HEK293 (cell line): ENCODE results near the gene INTS7.
"Not testable (repeated sequence)": the region's sequence is repeated elsewhere in the genome, so short reads cannot be mapped to it uniquely, and the experiment has no call there.

ENCODE experiments used
- CTCF ChIA-PET: fragments of 350-600 bp; formaldehyde crosslinking; extraction: SDS; loops from one replicate; lab custom pipeline; 2021; ENCODE audit warnings: antibody characterized with exemption; lab: Yijun Ruan, JAX
- POLR2A ChIA-PET: fragments of 300-600 bp; formaldehyde crosslinking; extraction: SDS; loops from one replicate; lab custom pipeline; 2020; ENCODE audit warnings: antibody characterized with exemption, inconsistent platforms; lab: Yijun Ruan, JAX
- H3K27ac ChIP-seq: fragments of 200-500 bp; sonication (Bioruptor generic); 2 replicates; pipeline ENCODE4 v1.5.1; 2014; ENCODE audit warnings: low read depth, low read length, control low read depth, inconsistent platforms; ENCODE audit errors: extremely low read depth
- H3K36me3 ChIP-seq, 2 experiments: fragments of 200-500 bp in 1 of 2; sonication (Bioruptor generic) in 1 of 2; 1 replicate in 1 of 2; 2 replicates in 1 of 2; pipeline ENCODE4 v1.5.1; 2014 to 2017; ENCODE audit warnings: inconsistent platforms in 2 of 2, low read length in 2 of 2; ENCODE audit not compliant: control insufficient read depth in 2 of 2, insufficient read depth in 1 of 2
- H3K4me1 ChIP-seq: fragments of 200-500 bp; sonication (Bioruptor generic); 2 replicates; pipeline ENCODE4 v1.5.1; 2014; ENCODE audit warnings: mild to moderate bottlenecking, low read length, inconsistent platforms; ENCODE audit not compliant: control insufficient read depth, insufficient read depth
- H3K4me3 ChIP-seq: 2 replicates; pipeline ENCODE4 v1.5.1; 2011; ENCODE audit warnings: low read depth, mild to moderate bottlenecking, control low read depth, low read length, moderate library complexity
- H3K9me3 ChIP-seq: fragments of 200-500 bp; sonication (Bioruptor generic); 2 replicates; pipeline ENCODE4 v1.5.1; 2014; ENCODE audit warnings: low read depth, low read length, inconsistent platforms; ENCODE audit not compliant: control insufficient read depth, insufficient read depth
- OVOL3 ChIP-seq: fragments of 450-650 bp; formaldehyde crosslinking; IDR thresholded peaks from 2 replicates; pipeline ENCODE4 v1.5.1; 2016; ENCODE audit warnings: missing biosample characterization, missing genetic modification characterization
- PRDM10 ChIP-seq: fragments of 450-650 bp; formaldehyde crosslinking; IDR thresholded peaks from 2 replicates; pipeline ENCODE4 v1.5.1; 2016; ENCODE audit warnings: missing biosample characterization, missing genetic modification characterization
- RBAK ChIP-seq: fragments of 450-650 bp; formaldehyde crosslinking; IDR thresholded peaks from 2 replicates; pipeline ENCODE4 v1.5.1; 2016; ENCODE audit warnings: missing biosample characterization, missing genetic modification characterization
- SCRT2 ChIP-seq: fragments of 450-650 bp; formaldehyde crosslinking; IDR thresholded peaks from 2 replicates; pipeline ENCODE4 v1.5.1; 2016; ENCODE audit warnings: missing biosample characterization, missing genetic modification characterization
- SP2 ChIP-seq: fragments of 450-650 bp; formaldehyde crosslinking; IDR thresholded peaks from 2 replicates; pipeline ENCODE4 v1.5.1; 2016; ENCODE audit warnings: missing biosample characterization, missing genetic modification characterization
- ZBTB26 ChIP-seq: fragments of 450-650 bp; formaldehyde crosslinking; optimal IDR thresholded peaks from 2 replicates; pipeline ENCODE3; 2016; ENCODE audit warnings: missing biosample characterization, mild to moderate bottlenecking, missing genetic modification characterization
- ZBTB7A ChIP-seq: fragments of 450-650 bp; formaldehyde crosslinking; IDR thresholded peaks from 2 replicates; pipeline ENCODE4 v1.5.1; 2016; ENCODE audit warnings: low read depth, missing biosample characterization, missing genetic modification characterization
- ZIC2 ChIP-seq: fragments of 450-650 bp; formaldehyde crosslinking; IDR thresholded peaks from 2 replicates; pipeline ENCODE4 v1.5.1; 2016; ENCODE audit warnings: missing biosample characterization, missing genetic modification characterization
- ZNF112 ChIP-seq: fragments of 450-650 bp; formaldehyde crosslinking; IDR thresholded peaks from 2 replicates; pipeline ENCODE4 v1.5.0; 2017; ENCODE audit warnings: missing biosample characterization, missing genetic modification characterization
- ZNF146 ChIP-seq: fragments of 450-650 bp; formaldehyde crosslinking; IDR thresholded peaks from 2 replicates; pipeline ENCODE4 v1.5.1; 2016; ENCODE audit warnings: missing biosample characterization, missing genetic modification characterization
- ZNF184 ChIP-seq: fragments of 450-650 bp; IDR thresholded peaks from 2 replicates; pipeline ENCODE4 v1.5.1; 2018; ENCODE audit warnings: missing biosample characterization, mild to moderate bottlenecking, missing genetic modification characterization
- ZNF214 ChIP-seq: fragments of 450-650 bp; formaldehyde crosslinking; IDR thresholded peaks from 2 replicates; pipeline ENCODE4 v1.5.1; 2017; ENCODE audit warnings: missing biosample characterization, mild to moderate bottlenecking, missing genetic modification characterization, borderline replicate concordance
- ZNF223 ChIP-seq: fragments of 450-650 bp; formaldehyde crosslinking; IDR thresholded peaks from 2 replicates; pipeline ENCODE4 v1.5.1; 2016; ENCODE audit warnings: missing biosample characterization, missing genetic modification characterization
- ZNF23 ChIP-seq: fragments of 450-650 bp; formaldehyde crosslinking; IDR thresholded peaks from 2 replicates; pipeline ENCODE4 v1.5.1; 2016; ENCODE audit warnings: missing biosample characterization, missing genetic modification characterization, borderline replicate concordance
- ZNF302 ChIP-seq: fragments of 450-650 bp; formaldehyde crosslinking; IDR thresholded peaks from 2 replicates; pipeline ENCODE4 v1.5.1; 2016; ENCODE audit warnings: missing biosample characterization, missing genetic modification characterization, low read depth
- ZNF335 ChIP-seq: fragments of 450-650 bp; formaldehyde crosslinking; conservative IDR thresholded peaks from 2 replicates; pipeline ENCODE4 v1.5.1; 2016; ENCODE audit warnings: missing biosample characterization, missing genetic modification characterization
- ZNF404 ChIP-seq: fragments of 450-650 bp; formaldehyde crosslinking; IDR thresholded peaks from 2 replicates; pipeline ENCODE4 v1.5.1; 2017; ENCODE audit warnings: missing biosample characterization, missing genetic modification characterization
- ZNF658 ChIP-seq: fragments of 450-650 bp; formaldehyde crosslinking; IDR thresholded peaks from 2 replicates; pipeline ENCODE4; 2016; ENCODE audit warnings: missing biosample characterization, missing genetic modification characterization
- ZNF670 ChIP-seq: fragments of 450-650 bp; formaldehyde crosslinking; IDR thresholded peaks from 2 replicates; pipeline ENCODE4 v1.5.1; 2016; ENCODE audit warnings: missing biosample characterization, missing genetic modification characterization, low read depth
- ZNF707 ChIP-seq: fragments of 450-650 bp; formaldehyde crosslinking; IDR thresholded peaks from 2 replicates; pipeline ENCODE4 v1.5.1; 2016; ENCODE audit warnings: missing biosample characterization, missing genetic modification characterization
- ZNF837 ChIP-seq: fragments of 450-650 bp; formaldehyde crosslinking; IDR thresholded peaks from 2 replicates; pipeline ENCODE4 v1.5.1; 2016; ENCODE audit warnings: missing biosample characterization, missing genetic modification characterization

The INTS7 gene

GRCh38 chr1:211959221-211959620 lies 76.1 kb downstream of the INTS7 start:
- POLR2A ChIA-PET: no interaction called here
- no peaks in the 10 kb centered on the region for H3K9me3 ChIP-seq
- H3K4me3 ChIP-seq: no peak overlapping the region
- H3K36me3 ChIP-seq: peaks cover 0 to 39% of the 10 kb centered on the region in 2 experiments; a peak in 2 of 3 replicates
- CTCF ChIA-PET: interaction anchor here (0.7 kb wide), 1 partner anchor 499 kb away, joined by 5 read pairs; no protein-coding TSS in a partner anchor
- no peak for TF ChIP-seq ZNF837 (tag by site-specific recombination)
- no peak for TF ChIP-seq ZNF670 (tag by site-specific recombination)
- no peak for TF ChIP-seq ZNF404 (tag by site-specific recombination)
- no peak for TF ChIP-seq ZNF112 (tag by site-specific recombination)
- no peak for TF ChIP-seq ZNF707 (tag by site-specific recombination)
- no peak for TF ChIP-seq ZNF23
- TF ChIP-seq ZNF302 (tag by site-specific recombination): no peak
- no peak for TF ChIP-seq ZNF223 (tag by site-specific recombination)
- no peak for TF ChIP-seq SP2
- no peak for TF ChIP-seq PRDM10 (tag by site-specific recombination)
- no peak for TF ChIP-seq ZIC2
- no peak for TF ChIP-seq ZNF214 (tag by site-specific recombination)
- TF ChIP-seq ZNF335 (tag by site-specific recombination): no peak
- TF ChIP-seq ZNF658 (tag by site-specific recombination): no peak
- TF ChIP-seq ZBTB7A: no peak
- no peak for TF ChIP-seq RBAK
- no peak for TF ChIP-seq ZBTB26 (tag by site-specific recombination)
- no peak for TF ChIP-seq OVOL3 (tag by site-specific recombination)
- H3K4me1 ChIP-seq: no peaks in the 10 kb centered on the region
- no peak overlapping the region for H3K27ac ChIP-seq

GRCh38 chr1:211954028-211954427 lies 81.3 kb downstream of the INTS7 start:
- H3K9me3 ChIP-seq, H3K4me3 ChIP-seq, H3K4me1 ChIP-seq, CTCF ChIA-PET, POLR2A ChIA-PET, H3K27ac ChIP-seq: not testable (repeated sequence)
- H3K36me3 ChIP-seq: peaks cover 0 to 36% of the 10 kb centered on the region in 2 experiments; a peak in 2 of 3 replicates
- TF ChIP-seq ZNF184 (tag by site-specific recombination): peak; percentile 78; the same call in 1 of the 2 replicates
- TF ChIP-seq SCRT2 (tag by site-specific recombination): peak; percentile 37; the same call in 1 of the 2 replicates

- H3K27ac ChIP-seq, H3K4me3 ChIP-seq, H3K9me3 ChIP-seq, H3K4me1 ChIP-seq, CTCF ChIA-PET: not testable (repeated sequence)
- H3K36me3 ChIP-seq: peaks cover 0 to 34% of the 10 kb centered on the region in 2 experiments; a peak in 2 of 3 replicates
- TF ChIP-seq ZNF146 (tag by site-specific recombination): peak; percentile 95
- POLR2A ChIA-PET: interaction anchor here (0.6 kb wide), 1 partner anchor 13 kb away, joined by 3 read pairs; no protein-coding TSS in a partner anchor
These were observed 81.8 kb downstream of the INTS7 start for GRCh38 chr1:211953543-211953942.
